Measurements from ENCODE around the gene MIEF1.

Gene MIEF1

GRCh38 chr22:39558950-39559349 is 56.9 kb downstream of the MIEF1 start:
- Histone ChIP-seq H2BK120ac (ENCODE audit: low read depth, low read length) (no peak overlapping the region), H2AFZ (ENCODE audit: low read length) (no peak overlapping the region), H2BK5ac (ENCODE audit: low read length) (no peak overlapping the region), H4K8ac (ENCODE audit: low read depth, low read length) (no peak overlapping the region), H3K4me3 (ENCODE audit: low read length in 2 of 2) (no peak overlapping the region), H3K23ac (ENCODE audit: low read depth, low read length, poor library complexity) (peak overlapping the region; percentile 46), H3K4me1 (ENCODE audit: control insufficient read depth in 2 of 2, insufficient read depth in 1 of 2, low read depth in 1 of 2, low read length in 2 of 2) (peaks cover 0 to 7% of the 10 kb centered on the region in 2 donors), H4K91ac (ENCODE audit: low read depth, low read length, poor library complexity) (no peak overlapping the region), H3K9me3 (replicated peaks in 1 of 2; ENCODE audit: control insufficient read depth in 2 of 2, insufficient read depth in 1 of 2, low read depth in 1 of 2, low read length in 2 of 2) (peaks cover 0 to 6% of the 10 kb centered on the region in 2 donors), H3K18ac (ENCODE audit: low read length) (peak overlapping the region; percentile 40), H2AK5ac (ENCODE audit: low read depth, low read length) (peak overlapping the region; percentile 51), H3K4me2 (ENCODE audit: insufficient read depth, low read length, poor library complexity, severe bottlenecking) (no peak overlapping the region), H3K4ac (ENCODE audit: low read length) (no peak overlapping the region), H3K14ac (ENCODE audit: low read length) (peak overlapping the region; percentile 32), H3K79me1 (ENCODE audit: low read depth, low read length) (no peaks in the 10 kb centered on the region), H3K27ac (replicated peaks; ENCODE audit: low read length) (no peak overlapping the region), H2BK12ac (ENCODE audit: low read length) (peak overlapping the region; percentile 33), H3K9ac (ENCODE audit: low read depth, low read length, poor library complexity) (no peak overlapping the region), H2BK15ac (ENCODE audit: low read length) (no peak overlapping the region), H3K27me3 (ENCODE audit: control insufficient read depth in 3 of 3, insufficient read depth in 3 of 3, low read depth in 1 of 3, low read length in 3 of 3) (peaks cover 6 to 79% (median 50%) of the 10 kb centered on the region in 3 experiments), H3K36me3 (replicated peaks in 1 of 2; ENCODE audit: control insufficient read depth in 2 of 2, insufficient read depth in 2 of 2, low read length in 2 of 2) (peaks cover 0 to under 1% of the 10 kb centered on the region in 2 donors)
- no CpG with 5 or more reads among the region's 14 CpGs for WGBS, 2 donors (ENCODE audit: extremely low coverage in 2 of 2, insufficient read length in 2 of 2, insufficient replicate concordance in 1 of 2)
- no peak for DNase-seq (ENCODE audit: low spot score)

GRCh38 chr22:39559456-39560105 is 57.5 kb downstream of the MIEF1 start:
- Histone ChIP-seq H2AK5ac (ENCODE audit: low read depth, low read length) (peak overlapping the region; percentile 51), H2BK5ac (ENCODE audit: low read length) (no peak overlapping the region), H3K14ac (ENCODE audit: low read length) (no peak overlapping the region), H4K91ac (ENCODE audit: low read depth, low read length, poor library complexity) (no peak overlapping the region), H3K4ac (ENCODE audit: low read length) (no peak overlapping the region), H2BK12ac (ENCODE audit: low read length) (no peak overlapping the region), H3K9ac (ENCODE audit: low read depth, low read length, poor library complexity) (no peak overlapping the region), H3K27ac (replicated peaks; ENCODE audit: low read length) (no peak overlapping the region), H3K9me3 (replicated peaks in 1 of 2; ENCODE audit: control insufficient read depth in 2 of 2, insufficient read depth in 1 of 2, low read depth in 1 of 2, low read length in 2 of 2) (peaks cover 0 to 9% of the 10 kb centered on the region in 2 donors), H2BK120ac (ENCODE audit: low read depth, low read length) (no peak overlapping the region), H3K4me3 (ENCODE audit: low read length in 2 of 2) (peak overlapping the region in 1 of 2 donors; percentile 7), H2AFZ (ENCODE audit: low read length) (no peak overlapping the region), H3K18ac (ENCODE audit: low read length) (peak overlapping the region; percentile 9), H3K4me1 (ENCODE audit: control insufficient read depth in 2 of 2, insufficient read depth in 1 of 2, low read depth in 1 of 2, low read length in 2 of 2) (peaks cover 0 to 7% of the 10 kb centered on the region in 2 donors), H4K8ac (ENCODE audit: low read depth, low read length) (no peak overlapping the region), H3K4me2 (ENCODE audit: insufficient read depth, low read length, poor library complexity, severe bottlenecking) (no peak overlapping the region), H3K36me3 (replicated peaks in 1 of 2; ENCODE audit: control insufficient read depth in 2 of 2, insufficient read depth in 2 of 2, low read length in 2 of 2) (peaks cover 0 to 3% of the 10 kb centered on the region in 2 donors), H3K79me1 (ENCODE audit: low read depth, low read length) (no peaks in the 10 kb centered on the region), H3K23ac (ENCODE audit: low read depth, low read length, poor library complexity) (peak overlapping the region; percentile 46), H2BK15ac (ENCODE audit: low read length) (no peak overlapping the region), H3K27me3 (ENCODE audit: control insufficient read depth in 3 of 3, insufficient read depth in 3 of 3, low read depth in 1 of 3, low read length in 3 of 3) (peaks cover 6 to 73% (median 53%) of the 10 kb centered on the region in 3 experiments)
- no peak for DNase-seq (ENCODE audit: low spot score)
- no CpG with 5 or more reads among the region's 11 CpGs for WGBS, 2 donors (ENCODE audit: extremely low coverage in 2 of 2, insufficient read length in 2 of 2, insufficient replicate concordance in 1 of 2)

- H3K79me1 ChIP-seq (ENCODE audit: low read depth, low read length), result no peaks in the 10 kb centered on the region
- H3K4me3 ChIP-seq (ENCODE audit: low read length in 2 of 2), result no peak overlapping the region
- no peak for DNase-seq (ENCODE audit: low spot score)
- no peak overlapping the region for H4K91ac ChIP-seq (ENCODE audit: low read depth, low read length, poor library complexity)
- H3K9ac ChIP-seq (ENCODE audit: low read depth, low read length, poor library complexity), result no peak overlapping the region
- H3K27ac ChIP-seq (replicated peaks; ENCODE audit: low read length), result no peak overlapping the region
- no peak overlapping the region for H3K4ac ChIP-seq (ENCODE audit: low read length)
- peaks cover 0 to 9% of the 10 kb centered on the region in 2 donors for H3K9me3 ChIP-seq (replicated peaks in 1 of 2; ENCODE audit: control insufficient read depth in 2 of 2, insufficient read depth in 1 of 2, low read depth in 1 of 2, low read length in 2 of 2)
- H3K36me3 ChIP-seq (replicated peaks in 1 of 2; ENCODE audit: control insufficient read depth in 2 of 2, insufficient read depth in 2 of 2, low read length in 2 of 2), result peaks cover 0 to 3% of the 10 kb centered on the region in 2 donors
- H3K14ac ChIP-seq (ENCODE audit: low read length), result no peak overlapping the region
- WGBS, 2 donors (ENCODE audit: extremely low coverage in 2 of 2, insufficient read length in 2 of 2, insufficient replicate concordance in 1 of 2), result no CpG with 5 or more reads among the region's 6 CpGs
- peak overlapping the region; percentile 43 for H3K23ac ChIP-seq (ENCODE audit: low read depth, low read length, poor library complexity)
- H2BK15ac ChIP-seq (ENCODE audit: low read length), result no peak overlapping the region
- H3K4me1 ChIP-seq (ENCODE audit: control insufficient read depth in 2 of 2, insufficient read depth in 1 of 2, low read depth in 1 of 2, low read length in 2 of 2), result peaks cover 0 to 7% of the 10 kb centered on the region in 2 donors
- no peak overlapping the region for H4K8ac ChIP-seq (ENCODE audit: low read depth, low read length)
- H2BK120ac ChIP-seq (ENCODE audit: low read depth, low read length), result no peak overlapping the region
- no peak overlapping the region for H2BK5ac ChIP-seq (ENCODE audit: low read length)
- H2BK12ac ChIP-seq (ENCODE audit: low read length), result no peak overlapping the region
- H3K27me3 ChIP-seq (ENCODE audit: control insufficient read depth in 3 of 3, insufficient read depth in 3 of 3, low read depth in 1 of 3, low read length in 3 of 3), result peaks cover 6 to 69% (median 53%) of the 10 kb centered on the region in 3 experiments
- H2AFZ ChIP-seq (ENCODE audit: low read length), result no peak overlapping the region
- H3K18ac ChIP-seq (ENCODE audit: low read length), result no peak overlapping the region
- H2AK5ac ChIP-seq (ENCODE audit: low read depth, low read length), result no peak overlapping the region
- H3K4me2 ChIP-seq (ENCODE audit: insufficient read depth, low read length, poor library complexity, severe bottlenecking), result no peak overlapping the region
These were observed 58.0 kb downstream of the MIEF1 start for GRCh38 chr22:39560127-39560526.

- Histone ChIP-seq H2BK12ac (ENCODE audit: low read length) (peak overlapping the region; percentile 69), H2BK5ac (ENCODE audit: low read length) (no peak overlapping the region), H4K8ac (ENCODE audit: low read depth, low read length) (no peak overlapping the region), H3K23ac (ENCODE audit: low read depth, low read length, poor library complexity) (no peak overlapping the region), H2AFZ (ENCODE audit: low read length) (no peak overlapping the region), H3K18ac (ENCODE audit: low read length) (no peak overlapping the region), H3K4me3 (ENCODE audit: low read length in 2 of 2) (peak overlapping the region in 1 of 2 donors; percentile 39), H3K9me3 (replicated peaks in 1 of 2; ENCODE audit: control insufficient read depth in 2 of 2, insufficient read depth in 1 of 2, low read depth in 1 of 2, low read length in 2 of 2) (peaks cover 0 to 11% of the 10 kb centered on the region in 2 donors), H3K14ac (ENCODE audit: low read length) (peak overlapping the region; percentile 49), H2AK5ac (ENCODE audit: low read depth, low read length) (no peak overlapping the region), H3K4me2 (ENCODE audit: insufficient read depth, low read length, poor library complexity, severe bottlenecking) (no peak overlapping the region), H2BK15ac (ENCODE audit: low read length) (no peak overlapping the region), H3K27me3 (ENCODE audit: control insufficient read depth in 3 of 3, insufficient read depth in 3 of 3, low read depth in 1 of 3, low read length in 3 of 3) (peaks cover 0 to 44% (median 29%) of the 10 kb centered on the region in 3 experiments), H4K91ac (ENCODE audit: low read depth, low read length, poor library complexity) (no peak overlapping the region), H2BK120ac (ENCODE audit: low read depth, low read length) (no peak overlapping the region), H3K4me1 (ENCODE audit: control insufficient read depth in 2 of 2, insufficient read depth in 1 of 2, low read depth in 1 of 2, low read length in 2 of 2) (peaks cover 0 to 7% of the 10 kb centered on the region in 2 donors), H3K79me1 (ENCODE audit: low read depth, low read length) (no peaks in the 10 kb centered on the region), H3K9ac (ENCODE audit: low read depth, low read length, poor library complexity) (no peak overlapping the region), H3K36me3 (replicated peaks in 1 of 2; ENCODE audit: control insufficient read depth in 2 of 2, insufficient read depth in 2 of 2, low read length in 2 of 2) (peaks cover 0 to 3% of the 10 kb centered on the region in 2 donors), H3K4ac (ENCODE audit: low read length) (no peak overlapping the region), H3K27ac (replicated peaks; ENCODE audit: low read length) (no peak overlapping the region)
- DNase-seq (ENCODE audit: low spot score), result no peak
- whole genome bisulfite sequencing, 2 donors (ENCODE audit: extremely low coverage in 2 of 2, insufficient read length in 2 of 2, insufficient replicate concordance in 1 of 2), result 93% methylated on average over 1 of the region's 9 CpGs; no CpG with 5 or more reads in 1 of the 2 donors
These were observed 60.9 kb downstream of the MIEF1 start for GRCh38 chr22:39562839-39563489.

Measured in neuronal stem cell (in vitro differentiated cells).